K562 (cell line): Measurements from ENCODE around the gene ZNF140. TPM values are rescaled to one million over a fixed set of nuclear protein-coding genes. Genes with fewer than 3 reads are reported as not detected.

ENCODE experiments used
- ESRRB ChIP-seq: fragments of 250-450 bp; sonication (Bioruptor Pico); IDR thresholded peaks from 2 replicates; pipeline ENCODE4 v1.5.0; 2020; ENCODE audit warnings: mild to moderate bottlenecking, moderate library complexity, borderline replicate concordance
- GTF2F1 ChIP-seq: IDR thresholded peaks from 2 replicates; pipeline ENCODE4 v1.6.1; 2011; ENCODE audit warnings: low read depth, low read length, improper control_type of control experiment
- HNRNPLL ChIP-seq: fragments of 200-400 bp; formaldehyde crosslinking; IDR thresholded peaks from 2 replicates; pipeline ENCODE4 v1.6.1; 2017; ENCODE audit warnings: low read length, low read depth, mild to moderate bottlenecking; ENCODE audit not compliant: poor library complexity, severe bottlenecking
- KLF6 ChIP-seq: fragments of 250-450 bp; sonication (Bioruptor Pico); IDR thresholded peaks from 2 replicates; pipeline ENCODE4 v1.4.0; 2020; ENCODE audit warnings: mild to moderate bottlenecking, moderate library complexity, borderline replicate concordance
- NEUROD1 ChIP-seq: fragments of 150-350 bp; IDR thresholded peaks from 2 replicates; pipeline ENCODE4 v1.6.1; 2014; ENCODE audit warnings: borderline replicate concordance, low read length, low read depth; ENCODE audit not compliant: partially characterized antibody
- POLR2AphosphoS5 ChIP-seq: IDR thresholded peaks from 2 replicates; pipeline ENCODE4 v1.6.1; 2011; ENCODE audit warnings: mild to moderate bottlenecking, low read depth, low read length, moderate library complexity; ENCODE audit not compliant: control insufficient read depth, insufficient read depth
- PRPF4 ChIP-seq: fragments of 200-400 bp; formaldehyde crosslinking; IDR thresholded peaks from one replicate; pipeline ENCODE4 v1.6.1; 2017; ENCODE audit warnings: low read length, low read depth, mild to moderate bottlenecking; ENCODE audit not compliant: insufficient read depth, poor library complexity, severe bottlenecking
- RBFOX2 ChIP-seq: fragments of 200-400 bp; formaldehyde crosslinking; IDR thresholded peaks from 2 replicates; pipeline ENCODE4 v1.6.1; 2017; ENCODE audit warnings: low read depth, mild to moderate bottlenecking, low read length, moderate library complexity
- SPI1 ChIP-seq: IDR thresholded peaks from 2 replicates; pipeline ENCODE4 v1.6.1; 2011; ENCODE audit warnings: low read depth, low read length, control low read depth, borderline replicate concordance
- ZFP1 ChIP-seq: fragments of 450-650 bp; formaldehyde crosslinking; IDR thresholded peaks from 2 replicates; pipeline ENCODE4 v1.4.0; 2020; ENCODE audit warnings: mild to moderate bottlenecking, mixed read lengths
- ZNF699 ChIP-seq: fragments of 250-450 bp; sonication (Bioruptor Pico); IDR thresholded peaks from 2 replicates; pipeline ENCODE4 v1.8.0; 2021; ENCODE audit warnings: mild to moderate bottlenecking, moderate library complexity; ENCODE audit not compliant: insufficient replicate concordance
- ZNF75A ChIP-seq: fragments of 450-650 bp; formaldehyde crosslinking; IDR thresholded peaks from 2 replicates; pipeline ENCODE4 v1.4.0; 2020; ENCODE audit warnings: mild to moderate bottlenecking
- polyA plus RNA-seq, 8 experiments: library from polyadenylated mRNA; depleted of rRNA in 4 of 8; stranded (reverse) in 5 of 8; unstranded in 3 of 8; fragments of >200 nt; fragmentation: Nextera tagmentation in 2 of 8; fragmentation: Illumina TruSeq in 1 of 8; extraction: Ambion mirVana in 2 of 8; extraction: Trizol in 1 of 8; gene quantifications; 2 replicates each; pipeline versions ENCODE4 v1.2.1 to v1.2.3, GENCODE V29; 2011 to 2014; ENCODE audit warnings: inconsistent platforms in 1 of 8, missing spikeins in 1 of 8
- total RNA-seq, 7 experiments: library from RNA; depleted of rRNA in 6 of 7; stranded (reverse); fragments of >200 nt in 6 of 7; fragmentation: Illumina TruSeq in 2 of 7; extraction: Trizol in 2 of 7; gene quantifications; 2 replicates each; pipeline versions ENCODE4 v1.2.1 to v1.2.3, GENCODE V29; 2011 to 2021; ENCODE audit warnings: low replicate concordance in 1 of 7
- TF ChIP-seq, protein P1 (sequence below): sonication (generic); formaldehyde crosslinking; IDR thresholded peaks from 2 replicates; pipeline ENCODE4 v1.8.0; 2023; ENCODE audit warnings: missing genetic modification reagents, mild to moderate bottlenecking, borderline replicate concordance
- TF ChIP-seq, protein P2 (sequence below): IDR thresholded peaks from 2 replicates; pipeline ENCODE4 v1.6.1; 2011; ENCODE audit warnings: borderline replicate concordance, low read depth, mild to moderate bottlenecking, moderate library complexity, low read length; ENCODE audit not compliant: insufficient read depth, poor library complexity, severe bottlenecking
- TF ChIP-seq, protein P3 (sequence below): sonication (generic); formaldehyde crosslinking; IDR thresholded peaks from 2 replicates; pipeline ENCODE4 v1.8.0; 2022; ENCODE audit warnings: mild to moderate bottlenecking, missing genetic modification reagents, borderline replicate concordance
- TF ChIP-seq, protein P4 (sequence below): fragments of 250-450 bp; sonication (Bioruptor Pico); IDR thresholded peaks from 2 replicates; pipeline ENCODE4 v1.6.1; 2021; ENCODE audit warnings: mild to moderate bottlenecking

The ZNF140 gene
- total and polyA plus RNA-seq, 9 of the 15 experiments (the other 6 are each of a cell fraction or from before 2014, with no cell fraction given): 1.6 to 10.9 (median 5.3) TPM

DNA sequence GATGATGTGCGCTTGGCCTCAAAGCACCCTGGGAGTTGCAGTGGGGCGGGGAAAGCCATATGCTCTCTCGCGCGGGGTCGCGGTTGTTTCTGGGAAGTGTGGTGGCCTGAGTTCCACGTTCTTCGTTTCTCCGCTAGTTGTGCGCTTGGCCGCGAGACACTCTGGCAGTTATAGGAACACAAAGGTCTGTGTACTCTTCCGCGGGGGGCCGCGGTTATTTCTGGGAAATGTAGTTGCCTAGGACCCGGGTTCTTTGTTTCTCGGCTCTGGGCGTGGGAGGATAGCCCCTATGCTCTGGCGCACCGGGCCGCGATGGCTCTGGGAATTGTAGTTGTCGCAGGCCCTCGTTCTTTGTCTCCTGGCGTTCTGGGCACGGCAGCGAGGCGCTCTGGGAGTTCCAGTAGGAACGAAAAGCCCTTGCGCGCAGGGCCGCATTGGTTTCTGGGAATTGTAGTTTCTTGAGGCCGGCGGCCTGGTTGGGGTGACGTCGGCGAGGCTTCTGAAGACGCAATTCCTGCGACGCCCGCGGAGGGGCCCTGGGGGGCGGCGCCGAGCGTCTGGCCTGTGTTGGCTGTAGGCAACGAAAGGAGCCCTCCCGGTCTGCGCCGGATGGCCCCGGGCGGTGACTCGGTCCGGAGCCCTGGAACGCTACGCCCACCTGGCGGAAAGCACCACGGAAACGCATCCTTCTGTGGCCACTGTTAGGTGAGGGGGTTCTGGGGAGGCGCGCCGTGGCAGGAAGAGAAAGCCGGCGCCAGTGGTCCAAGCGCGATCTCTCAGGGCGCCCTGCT, at the start of gene ZNF140 (continued):
- TF ChIP-seq, protein P1, sequence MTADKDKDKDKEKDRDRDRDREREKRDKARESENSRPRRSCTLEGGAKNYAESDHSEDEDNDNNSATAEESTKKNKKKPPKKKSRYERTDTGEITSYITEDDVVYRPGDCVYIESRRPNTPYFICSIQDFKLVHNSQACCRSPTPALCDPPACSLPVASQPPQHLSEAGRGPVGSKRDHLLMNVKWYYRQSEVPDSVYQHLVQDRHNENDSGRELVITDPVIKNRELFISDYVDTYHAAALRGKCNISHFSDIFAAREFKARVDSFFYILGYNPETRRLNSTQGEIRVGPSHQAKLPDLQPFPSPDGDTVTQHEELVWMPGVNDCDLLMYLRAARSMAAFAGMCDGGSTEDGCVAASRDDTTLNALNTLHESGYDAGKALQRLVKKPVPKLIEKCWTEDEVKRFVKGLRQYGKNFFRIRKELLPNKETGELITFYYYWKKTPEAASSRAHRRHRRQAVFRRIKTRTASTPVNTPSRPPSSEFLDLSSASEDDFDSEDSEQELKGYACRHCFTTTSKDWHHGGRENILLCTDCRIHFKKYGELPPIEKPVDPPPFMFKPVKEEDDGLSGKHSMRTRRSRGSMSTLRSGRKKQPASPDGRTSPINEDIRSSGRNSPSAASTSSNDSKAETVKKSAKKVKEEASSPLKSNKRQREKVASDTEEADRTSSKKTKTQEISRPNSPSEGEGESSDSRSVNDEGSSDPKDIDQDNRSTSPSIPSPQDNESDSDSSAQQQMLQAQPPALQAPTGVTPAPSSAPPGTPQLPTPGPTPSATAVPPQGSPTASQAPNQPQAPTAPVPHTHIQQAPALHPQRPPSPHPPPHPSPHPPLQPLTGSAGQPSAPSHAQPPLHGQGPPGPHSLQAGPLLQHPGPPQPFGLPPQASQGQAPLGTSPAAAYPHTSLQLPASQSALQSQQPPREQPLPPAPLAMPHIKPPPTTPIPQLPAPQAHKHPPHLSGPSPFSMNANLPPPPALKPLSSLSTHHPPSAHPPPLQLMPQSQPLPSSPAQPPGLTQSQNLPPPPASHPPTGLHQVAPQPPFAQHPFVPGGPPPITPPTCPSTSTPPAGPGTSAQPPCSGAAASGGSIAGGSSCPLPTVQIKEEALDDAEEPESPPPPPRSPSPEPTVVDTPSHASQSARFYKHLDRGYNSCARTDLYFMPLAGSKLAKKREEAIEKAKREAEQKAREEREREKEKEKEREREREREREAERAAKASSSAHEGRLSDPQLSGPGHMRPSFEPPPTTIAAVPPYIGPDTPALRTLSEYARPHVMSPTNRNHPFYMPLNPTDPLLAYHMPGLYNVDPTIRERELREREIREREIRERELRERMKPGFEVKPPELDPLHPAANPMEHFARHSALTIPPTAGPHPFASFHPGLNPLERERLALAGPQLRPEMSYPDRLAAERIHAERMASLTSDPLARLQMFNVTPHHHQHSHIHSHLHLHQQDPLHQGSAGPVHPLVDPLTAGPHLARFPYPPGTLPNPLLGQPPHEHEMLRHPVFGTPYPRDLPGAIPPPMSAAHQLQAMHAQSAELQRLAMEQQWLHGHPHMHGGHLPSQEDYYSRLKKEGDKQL (CRISPR knock-in tag): no peak
- TF ChIP-seq ZNF75A (CRISPR knock-in tag): no peak
- no peak for TF ChIP-seq KLF6 (CRISPR knock-in tag)
- TF ChIP-seq ZFP1 (CRISPR knock-in tag): no peak
- peak; percentile 42; the same call in 1 of the 2 replicates for TF ChIP-seq POLR2AphosphoS5
- peak; percentile 41 for TF ChIP-seq HNRNPLL
- peak; percentile 94 for TF ChIP-seq RBFOX2
- TF ChIP-seq SPI1: no peak
- TF ChIP-seq NEUROD1: peak; percentile 12
- no peak for TF ChIP-seq PRPF4
- no peak for TF ChIP-seq ESRRB (CRISPR knock-in tag)
- TF ChIP-seq ZNF699 (CRISPR knock-in tag): no peak
- TF ChIP-seq GTF2F1: no peak
- TF ChIP-seq, protein P2, sequence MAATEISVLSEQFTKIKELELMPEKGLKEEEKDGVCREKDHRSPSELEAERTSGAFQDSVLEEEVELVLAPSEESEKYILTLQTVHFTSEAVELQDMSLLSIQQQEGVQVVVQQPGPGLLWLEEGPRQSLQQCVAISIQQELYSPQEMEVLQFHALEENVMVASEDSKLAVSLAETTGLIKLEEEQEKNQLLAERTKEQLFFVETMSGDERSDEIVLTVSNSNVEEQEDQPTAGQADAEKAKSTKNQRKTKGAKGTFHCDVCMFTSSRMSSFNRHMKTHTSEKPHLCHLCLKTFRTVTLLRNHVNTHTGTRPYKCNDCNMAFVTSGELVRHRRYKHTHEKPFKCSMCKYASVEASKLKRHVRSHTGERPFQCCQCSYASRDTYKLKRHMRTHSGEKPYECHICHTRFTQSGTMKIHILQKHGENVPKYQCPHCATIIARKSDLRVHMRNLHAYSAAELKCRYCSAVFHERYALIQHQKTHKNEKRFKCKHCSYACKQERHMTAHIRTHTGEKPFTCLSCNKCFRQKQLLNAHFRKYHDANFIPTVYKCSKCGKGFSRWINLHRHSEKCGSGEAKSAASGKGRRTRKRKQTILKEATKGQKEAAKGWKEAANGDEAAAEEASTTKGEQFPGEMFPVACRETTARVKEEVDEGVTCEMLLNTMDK: peak; percentile 28
- TF ChIP-seq, protein P3, sequence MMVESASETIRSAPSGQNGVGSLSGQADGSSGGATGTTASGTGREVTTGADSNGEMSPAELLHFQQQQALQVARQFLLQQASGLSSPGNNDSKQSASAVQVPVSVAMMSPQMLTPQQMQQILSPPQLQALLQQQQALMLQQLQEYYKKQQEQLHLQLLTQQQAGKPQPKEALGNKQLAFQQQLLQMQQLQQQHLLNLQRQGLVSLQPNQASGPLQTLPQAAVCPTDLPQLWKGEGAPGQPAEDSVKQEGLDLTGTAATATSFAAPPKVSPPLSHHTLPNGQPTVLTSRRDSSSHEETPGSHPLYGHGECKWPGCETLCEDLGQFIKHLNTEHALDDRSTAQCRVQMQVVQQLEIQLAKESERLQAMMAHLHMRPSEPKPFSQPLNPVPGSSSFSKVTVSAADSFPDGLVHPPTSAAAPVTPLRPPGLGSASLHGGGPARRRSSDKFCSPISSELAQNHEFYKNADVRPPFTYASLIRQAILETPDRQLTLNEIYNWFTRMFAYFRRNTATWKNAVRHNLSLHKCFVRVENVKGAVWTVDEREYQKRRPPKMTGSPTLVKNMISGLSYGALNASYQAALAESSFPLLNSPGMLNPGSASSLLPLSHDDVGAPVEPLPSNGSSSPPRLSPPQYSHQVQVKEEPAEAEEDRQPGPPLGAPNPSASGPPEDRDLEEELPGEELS: no peak
- TF ChIP-seq, protein P4, sequence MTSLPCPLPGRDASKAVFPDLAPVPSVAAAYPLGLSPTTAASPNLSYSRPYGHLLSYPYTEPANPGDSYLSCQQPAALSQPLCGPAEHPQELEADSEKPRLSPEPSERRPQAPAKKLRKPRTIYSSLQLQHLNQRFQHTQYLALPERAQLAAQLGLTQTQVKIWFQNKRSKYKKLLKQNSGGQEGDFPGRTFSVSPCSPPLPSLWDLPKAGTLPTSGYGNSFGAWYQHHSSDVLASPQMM (CRISPR knock-in tag): no peak
